Astrocyte (in vitro differentiated cells and primary cell): ENCODE measurements around the gene UBE2R2. TPM values are rescaled to one million over a fixed set of nuclear protein-coding genes. Genes with fewer than 3 reads are reported as not detected.
"Not testable (repeated sequence)": the region's sequence is repeated elsewhere in the genome, so short reads cannot be mapped to it uniquely, and the experiment has no call there.

Experiments
- DNase-seq: peaks from one replicate; pipeline ENCODE4 v3.0.0-alpha.2; 2010; ENCODE audit warnings: low read depth
- FAIRE-seq: peaks from 2 replicates; lab custom pipeline; 2011; peaks lifted over from hg19 to GRCh38; lab: Jason Lieb, UNC
- H2AFZ ChIP-seq: 2 replicates; pipeline ENCODE4 v1.6.0; 2012; ENCODE audit warnings: low read depth, low read length, inconsistent platforms
- H3K27ac ChIP-seq: 2 replicates; pipeline ENCODE4 v1.5.1; 2011; ENCODE audit warnings: low read depth, low read length, inconsistent platforms
- H3K27me3 ChIP-seq: 2 replicates; pipeline ENCODE4 v1.6.0; 2011; ENCODE audit warnings: low read length, inconsistent platforms; ENCODE audit not compliant: insufficient read depth
- H3K36me3 ChIP-seq: 2 replicates; pipeline ENCODE4 v1.5.1; 2011; ENCODE audit warnings: low read length, inconsistent platforms; ENCODE audit not compliant: insufficient read depth
- H3K4me1 ChIP-seq: 2 replicates; pipeline ENCODE4 v1.5.1; 2011; ENCODE audit warnings: low read length, inconsistent platforms; ENCODE audit not compliant: insufficient read depth
- H3K4me2 ChIP-seq: 2 replicates; pipeline ENCODE4 v1.6.0; 2012; ENCODE audit warnings: low read length, inconsistent platforms
- H3K4me3 ChIP-seq: 2 replicates; pipeline ENCODE4 v1.5.1; 2011; ENCODE audit warnings: low read depth, mild to moderate bottlenecking, low read length, inconsistent platforms; ENCODE audit not compliant: insufficient read depth
- H3K79me2 ChIP-seq: 2 replicates; pipeline ENCODE4 v1.6.0; 2012; ENCODE audit warnings: mild to moderate bottlenecking, low read length, inconsistent platforms; ENCODE audit not compliant: insufficient read depth
- H3K9ac ChIP-seq: 2 replicates; pipeline ENCODE4 v1.6.0; 2012; ENCODE audit warnings: mild to moderate bottlenecking, low read length, inconsistent platforms
- H3K9me3 ChIP-seq: 2 replicates; pipeline ENCODE4 v1.5.1; 2012; ENCODE audit warnings: low read depth, mild to moderate bottlenecking, low read length, inconsistent platforms; ENCODE audit not compliant: insufficient read depth
- H4K20me1 ChIP-seq: 2 replicates; pipeline ENCODE4 v1.6.0; 2012; ENCODE audit warnings: low read length, inconsistent platforms; ENCODE audit not compliant: insufficient read depth
- H3K27ac Mint-ChIP-seq: one replicate; pipeline ENCODE4 v1.8.0; 2021; ENCODE audit warnings: mild to moderate bottlenecking, mixed read lengths; ENCODE audit not compliant: unreplicated experiment
- H3K27me3 Mint-ChIP-seq: one replicate; pipeline ENCODE4 v1.8.0; 2021; ENCODE audit warnings: low read depth, mixed read lengths; ENCODE audit not compliant: unreplicated experiment
- H3K36me3 Mint-ChIP-seq: one replicate; pipeline ENCODE4 v1.8.0; 2021; ENCODE audit warnings: low read depth, mixed read lengths; ENCODE audit not compliant: unreplicated experiment
- H3K4me1 Mint-ChIP-seq: one replicate; pipeline ENCODE4 v1.8.0; 2021; ENCODE audit warnings: low read depth, mixed read lengths; ENCODE audit not compliant: unreplicated experiment
- H3K4me3 Mint-ChIP-seq: one replicate; pipeline ENCODE4 v1.8.0; 2021; ENCODE audit warnings: mild to moderate bottlenecking, moderate library complexity, mixed read lengths; ENCODE audit not compliant: unreplicated experiment
- H3K9me3 Mint-ChIP-seq: one replicate; pipeline ENCODE4 v1.8.0; 2021; ENCODE audit warnings: mild to moderate bottlenecking, mixed read lengths; ENCODE audit not compliant: unreplicated experiment
- CTCF ChIP-seq: IDR thresholded peaks from 2 replicates; pipeline ENCODE4 v1.5.1; 2011; ENCODE audit warnings: low read depth, mild to moderate bottlenecking, inconsistent platforms, low read length, moderate library complexity; ENCODE audit not compliant: insufficient read depth
- EZH2 ChIP-seq: IDR thresholded peaks from 2 replicates; pipeline ENCODE4 v1.6.1; 2012; ENCODE audit warnings: mild to moderate bottlenecking, low read length, inconsistent platforms; ENCODE audit not compliant: insufficient read depth
- total RNA-seq: library from RNA; stranded (reverse); gene quantifications from 2 replicates; pipeline ENCODE4 v1.2.1, GENCODE V29; 2021

Gene UBE2R2
- total RNA-seq, 1 donor from 2014 or later: 48.7 TPM

- not testable (repeated sequence) for H3K9ac ChIP-seq, H3K36me3 ChIP-seq, H3K27ac ChIP-seq, H3K4me3 Mint-ChIP-seq, H3K27me3 ChIP-seq, H3K4me1 ChIP-seq, FAIRE-seq, H3K9me3 ChIP-seq, H3K4me1 Mint-ChIP-seq, DNase-seq, H3K4me3 ChIP-seq, H3K27ac Mint-ChIP-seq, H3K4me2 ChIP-seq, H3K36me3 Mint-ChIP-seq, H3K9me3 Mint-ChIP-seq, H3K27me3 Mint-ChIP-seq, H2AFZ ChIP-seq
- peaks cover 83% of the 10 kb centered on the region for H4K20me1 ChIP-seq
- H3K79me2 ChIP-seq: peaks cover 98% of the 10 kb centered on the region
These were observed 12.8 kb downstream of the UBE2R2 start for GRCh38 chr9:33829641-33830230.

GRCh38 chr9:33835625-33836260, 18.8 kb downstream of the UBE2R2 start:
- no peaks in the 10 kb centered on the region for H3K9me3 Mint-ChIP-seq
- H3K36me3 ChIP-seq: no peaks in the 10 kb centered on the region
- FAIRE-seq (no peak), DNase-seq (no peak)
- H3K4me3 Mint-ChIP-seq: no peak overlapping the region
- TF ChIP-seq CTCF: no peak
- TF ChIP-seq EZH2: no peak
- no peak overlapping the region for H3K27ac Mint-ChIP-seq
- no peak overlapping the region for H3K27ac ChIP-seq
- H3K4me1 Mint-ChIP-seq: peaks cover 10% of the 10 kb centered on the region
- H3K79me2 ChIP-seq: peaks cover 98% of the 10 kb centered on the region
- no peak overlapping the region for H3K4me3 ChIP-seq
- H3K9me3 ChIP-seq: no peaks in the 10 kb centered on the region
- H3K4me2 ChIP-seq: no peak overlapping the region
- H4K20me1 ChIP-seq: peaks cover 87% of the 10 kb centered on the region
- peaks cover 2% of the 10 kb centered on the region for H3K36me3 Mint-ChIP-seq
- H2AFZ ChIP-seq: no peak overlapping the region
- H3K9ac ChIP-seq: no peak overlapping the region
- H3K4me1 ChIP-seq: no peaks in the 10 kb centered on the region
- no peaks in the 10 kb centered on the region for H3K27me3 Mint-ChIP-seq
- no peaks in the 10 kb centered on the region for H3K27me3 ChIP-seq

DNA sequence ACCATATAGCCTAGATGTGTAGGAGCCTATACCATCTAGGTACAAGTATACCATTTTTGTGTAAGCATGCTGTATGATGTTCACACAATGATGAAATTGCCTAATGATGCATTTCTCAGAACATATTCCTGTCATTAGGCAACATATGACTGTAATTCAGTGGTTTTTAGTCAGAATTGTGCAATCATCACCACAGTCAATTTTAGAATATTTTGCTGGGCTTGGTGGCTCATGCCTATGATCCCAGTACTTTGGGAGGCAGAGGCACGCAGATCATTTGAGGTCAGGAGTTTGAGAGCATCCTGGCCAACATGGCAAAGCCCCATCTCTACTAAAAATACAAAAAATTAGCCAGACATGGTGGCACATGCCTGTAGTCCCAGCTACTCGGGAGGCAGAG, 19.3 kb downstream of the UBE2R2 start:
- H3K27ac Mint-ChIP-seq, H3K4me2 ChIP-seq, H3K4me1 Mint-ChIP-seq, H3K36me3 ChIP-seq, H3K9me3 ChIP-seq, H3K4me1 ChIP-seq, H3K9ac ChIP-seq, H3K27me3 Mint-ChIP-seq, H3K4me3 Mint-ChIP-seq, H3K27ac ChIP-seq, H3K9me3 Mint-ChIP-seq, H2AFZ ChIP-seq, H3K4me3 ChIP-seq, H3K36me3 Mint-ChIP-seq, H3K27me3 ChIP-seq: not testable (repeated sequence)
- DNase-seq (peak; percentile 73), FAIRE-seq (peak; percentile 67)
- Histone ChIP-seq H3K79me2 (peaks cover 98% of the 10 kb centered on the region), H4K20me1 (peaks cover 87% of the 10 kb centered on the region)
